IPS-18c (cell line): Measurements from ENCODE around the gene CTNNA3.
"Not testable (repeated sequence)": the region's sequence is repeated elsewhere in the genome, so short reads cannot be mapped to it uniquely, and the experiment has no call there.

Experiments
- H3K4me3 ChIP-seq: 2 replicates; pipeline ENCODE4 v1.7.0; 2013; ENCODE audit warnings: low read depth, mild to moderate bottlenecking, low read length, moderate library complexity; ENCODE audit not compliant: insufficient read depth
- H3K9me3 ChIP-seq: one replicate; pipeline ENCODE4 v1.6.1; 2013; ENCODE audit warnings: mild to moderate bottlenecking, low read length, moderate library complexity; ENCODE audit not compliant: control insufficient read depth, insufficient read depth

Gene CTNNA3

GRCh38 chr10:66466622-66467021 is 1229.4 kb downstream of the CTNNA3 start:
- H3K4me3 ChIP-seq: no peak overlapping the region
- peaks cover 2% of the 10 kb centered on the region for H3K9me3 ChIP-seq

DNA sequence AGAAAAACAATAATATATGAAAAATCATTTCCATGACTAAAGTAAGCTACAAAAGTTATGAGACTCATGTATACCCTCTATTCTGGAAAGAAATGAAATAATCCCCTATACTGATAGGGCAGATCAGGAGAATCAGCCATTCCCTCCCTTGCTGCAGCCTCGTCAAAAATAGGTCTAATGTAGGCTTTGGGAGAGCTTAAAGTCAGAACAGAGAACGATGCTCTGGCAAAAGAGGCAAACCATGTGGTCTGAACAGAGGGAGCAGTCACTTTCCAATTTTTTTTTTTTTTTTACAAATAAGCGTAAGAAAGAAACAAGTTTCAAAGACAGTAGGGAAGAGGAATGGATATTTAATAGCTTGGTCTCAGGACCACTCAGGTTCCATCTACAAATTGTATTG is 1232.4 kb downstream of the CTNNA3 start:
- H3K4me3 ChIP-seq: no peak overlapping the region
- H3K9me3 ChIP-seq: peaks cover 2% of the 10 kb centered on the region

- Histone ChIP-seq H3K9me3 (no peaks in the 10 kb centered on the region), H3K4me3 (no peak overlapping the region)
Observed at GRCh38 chr10:66457629-66458028, 1238.4 kb downstream of the CTNNA3 start.

- Histone ChIP-seq H3K9me3 (no peaks in the 10 kb centered on the region), H3K4me3 (no peak overlapping the region)
Observed at GRCh38 chr10:66455304-66455703, 1240.7 kb downstream of the CTNNA3 start.

- Histone ChIP-seq H3K4me3 (no peak overlapping the region), H3K9me3 (no peaks in the 10 kb centered on the region)
Observed at GRCh38 chr10:66440568-66440967, 1255.4 kb downstream of the CTNNA3 start.

- no peaks in the 10 kb centered on the region for H3K9me3 ChIP-seq
- no peak overlapping the region for H3K4me3 ChIP-seq
Observed at GRCh38 chr10:66414943-66415342, 1281.1 kb downstream of the CTNNA3 start.

DNA sequence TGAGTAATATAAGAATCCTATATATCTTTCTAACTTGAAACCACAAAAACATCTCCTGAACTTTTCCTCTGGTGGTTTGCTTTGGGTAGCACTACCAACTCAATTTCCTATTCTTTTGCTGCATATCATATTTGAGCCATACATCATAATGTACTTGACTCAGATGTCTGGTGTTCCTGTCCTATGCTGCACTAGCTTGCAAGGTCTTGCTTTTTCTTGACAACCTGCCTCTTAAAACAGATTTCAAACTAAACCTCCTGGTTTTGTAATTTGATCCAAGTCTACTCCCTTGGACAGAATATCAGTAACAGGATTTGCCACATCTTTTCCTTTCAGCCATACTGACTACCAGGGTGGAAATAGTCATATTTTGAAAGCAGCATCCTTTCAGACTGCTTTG is 1290.4 kb downstream of the CTNNA3 start:
- Histone ChIP-seq H3K9me3 (no peaks in the 10 kb centered on the region), H3K4me3 (no peak overlapping the region)

DNA sequence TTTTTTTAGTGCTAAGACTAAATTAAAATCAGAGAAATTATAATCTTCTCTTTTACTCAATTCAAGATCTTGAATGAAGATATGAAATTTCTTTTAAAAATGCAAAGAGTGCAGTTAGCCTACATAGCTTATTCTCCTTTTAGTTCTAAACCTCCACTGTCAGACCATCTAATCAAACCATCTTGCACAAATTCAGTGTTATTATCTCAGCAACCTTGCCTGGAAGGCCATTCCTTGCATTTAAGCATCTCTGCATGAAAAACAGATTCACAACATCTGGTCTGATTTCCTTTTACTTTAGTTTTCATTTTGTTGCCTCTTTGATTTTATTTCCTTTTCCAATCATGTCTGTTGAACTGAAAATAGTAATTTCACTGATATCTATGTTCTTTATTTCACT is 1297.3 kb downstream of the CTNNA3 start:
- Histone ChIP-seq H3K9me3 (no peaks in the 10 kb centered on the region), H3K4me3 (no peak overlapping the region)

- H3K4me3 ChIP-seq: no peak overlapping the region
Observed at GRCh38 chr10:66394342-66395063, 1301.5 kb downstream of the CTNNA3 start.

GRCh38 chr10:66390926-66391325 is 1305.1 kb downstream of the CTNNA3 start:
- Histone ChIP-seq H3K9me3 (no peaks in the 10 kb centered on the region), H3K4me3 (no peak overlapping the region)

More at GRCh38 chr10:66394342-66395063, 1301.5 kb downstream of the CTNNA3 start:
- H3K9me3 ChIP-seq: no peaks in the 10 kb centered on the region

- H3K4me3 ChIP-seq: no peak overlapping the region
Observed at GRCh38 chr10:66381045-66381444, 1315.0 kb downstream of the CTNNA3 start.

GRCh38 chr10:66378117-66378876 is 1317.7 kb downstream of the CTNNA3 start:
- H3K9me3 ChIP-seq: no peaks in the 10 kb centered on the region
- H3K4me3 ChIP-seq: no peak overlapping the region

More at GRCh38 chr10:66381045-66381444, 1315.0 kb downstream of the CTNNA3 start:
- no peaks in the 10 kb centered on the region for H3K9me3 ChIP-seq

DNA sequence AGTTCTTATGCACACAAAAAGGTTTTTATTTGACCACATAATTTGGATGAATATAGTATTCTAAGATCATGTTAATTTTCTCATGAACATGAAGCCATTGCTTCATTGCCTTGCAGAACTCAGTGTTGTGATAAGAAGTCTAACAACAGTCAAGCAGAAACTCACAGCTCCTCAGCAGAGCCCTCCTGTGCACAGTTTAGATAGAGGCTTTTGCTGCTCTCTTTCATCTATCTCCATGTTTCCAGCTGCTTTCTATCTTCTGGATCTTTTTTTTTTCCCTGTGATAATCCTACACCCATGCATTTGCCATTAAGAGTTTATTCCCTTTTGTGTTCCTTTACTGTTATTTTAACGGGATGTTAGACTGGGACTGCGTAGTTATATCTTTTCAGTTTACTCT is 1327.8 kb downstream of the CTNNA3 start:
- Histone ChIP-seq H3K9me3 (no peaks in the 10 kb centered on the region), H3K4me3 (no peak overlapping the region)

- Histone ChIP-seq H3K9me3 (no peaks in the 10 kb centered on the region), H3K4me3 (no peak overlapping the region)
Observed at GRCh38 chr10:66366163-66366562, 1329.8 kb downstream of the CTNNA3 start.

DNA sequence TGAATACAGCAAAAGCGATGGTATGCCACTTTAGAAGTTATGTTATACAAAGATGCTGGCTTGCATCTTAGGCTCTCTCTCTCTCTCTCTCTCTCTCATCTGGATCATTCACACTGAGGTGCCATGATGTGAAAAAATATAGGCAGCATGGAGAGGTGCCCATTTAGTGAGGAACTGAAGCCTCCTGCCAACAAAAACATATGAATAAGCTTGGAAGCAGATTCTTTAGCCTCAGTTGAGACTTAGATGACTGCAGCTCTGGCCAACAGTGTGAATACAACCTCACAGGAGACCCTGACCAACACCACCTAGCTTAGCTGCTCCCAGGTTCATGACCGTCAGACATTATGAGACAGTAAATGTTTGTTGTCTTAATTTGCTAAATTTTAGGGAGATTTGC is 1330.3 kb downstream of the CTNNA3 start:
- no peaks in the 10 kb centered on the region for H3K9me3 ChIP-seq
- H3K4me3 ChIP-seq: no peak overlapping the region

DNA sequence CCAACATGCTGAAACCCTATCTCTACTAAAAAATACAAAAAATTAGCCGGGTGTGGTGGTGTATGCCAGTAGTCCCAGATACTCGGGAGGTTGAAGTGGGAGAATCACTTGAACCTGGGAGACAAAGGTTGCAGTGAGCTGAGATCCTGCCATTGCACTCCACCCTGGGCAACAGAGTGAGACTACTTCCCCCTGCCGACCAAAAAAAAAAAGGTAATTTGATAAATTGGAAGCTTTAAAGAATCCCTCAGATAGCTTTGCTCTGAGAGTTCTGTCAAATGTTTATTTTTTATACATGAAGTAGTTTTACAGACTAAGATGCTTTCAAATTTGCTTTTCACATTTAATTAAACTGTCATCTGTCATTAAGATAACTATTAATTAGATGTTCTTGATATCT is 1333.5 kb downstream of the CTNNA3 start:
- no peak overlapping the region for H3K4me3 ChIP-seq

DNA sequence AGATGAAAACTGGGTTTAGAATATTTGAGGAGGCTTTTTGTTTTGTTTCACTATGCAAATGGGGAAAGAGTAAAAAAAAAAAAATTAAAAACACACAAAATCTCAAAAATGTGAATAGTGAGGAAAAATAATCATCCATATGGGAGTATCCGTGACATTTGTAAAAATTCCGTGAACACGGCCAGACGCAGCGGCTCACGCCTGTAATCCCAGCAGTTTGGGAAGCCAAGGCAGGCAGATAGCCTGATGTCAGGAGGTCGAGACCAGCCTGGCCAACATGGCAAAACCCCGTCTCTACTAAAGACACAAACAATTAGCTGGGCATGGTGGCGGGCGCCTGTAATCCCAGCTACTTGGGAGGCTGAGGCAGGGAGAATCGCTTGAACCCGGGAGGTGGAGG is 1342.2 kb downstream of the CTNNA3 start:
- H3K4me3 ChIP-seq, H3K9me3 ChIP-seq: not testable (repeated sequence)

More for the DNA sequence above, 1333.5 kb downstream of the CTNNA3 start:
- H3K9me3 ChIP-seq: no peaks in the 10 kb centered on the region

- Histone ChIP-seq H3K9me3 (no peaks in the 10 kb centered on the region), H3K4me3 (no peak overlapping the region)
Observed at GRCh38 chr10:66353422-66353821, 1342.6 kb downstream of the CTNNA3 start.
